Colonic mucosa (tissue), 4 donors: ENCODE measurements around the gene GSK3B. TPM values are rescaled to one million over a fixed set of nuclear protein-coding genes. Genes with fewer than 3 reads are reported as not detected.

Experiments used
- DNase-seq: peaks from one replicate; pipeline ENCODE4 v3.0.0-alpha.2; 2020
- H3K27ac ChIP-seq: fragments of 200-600 bp; one replicate; pipeline ENCODE4 v1.8.0; 2021
- H3K27me3 ChIP-seq: fragments of 200-600 bp; one replicate; pipeline ENCODE4 v1.8.0; 2021
- H3K36me3 ChIP-seq: fragments of 200-600 bp; one replicate; pipeline ENCODE4 v1.8.0; 2021
- H3K4me1 ChIP-seq: fragments of 200-600 bp; one replicate; pipeline ENCODE4 v1.8.0; 2021; ENCODE audit warnings: mild to moderate bottlenecking
- H3K4me3 ChIP-seq: fragments of 200-600 bp; one replicate; pipeline ENCODE4 v1.8.0; 2021
- H3K9ac ChIP-seq, 2 donors: one replicate each; pipeline ENCODE4 v1.7.0; 2013; ENCODE audit warnings: control low read depth in 2 of 2, low read depth in 2 of 2, low read length in 2 of 2
- H3K9me3 ChIP-seq: fragments of 200-600 bp; one replicate; pipeline ENCODE4 v1.8.0; 2021
- CTCF ChIP-seq: fragments of 200-600 bp; IDR thresholded peaks from one replicate; pipeline ENCODE4 v1.8.0; 2022; ENCODE audit warnings: antibody characterized with exemption, mild to moderate bottlenecking
- intact Hi-C: fragments of 100-400 bp; cut with DNase I; formaldehyde crosslinking; loops from one replicate; pipeline ENCODE4 v1.14.1; 2022
- total RNA-seq, 2 donors: library from RNA; stranded (reverse); fragmentation: NEBNext Ultra II Directional in 1 of 2; extraction: Animal tissue kit (Norgen Biotek cat#: 25700) in 1 of 2; gene quantifications; one replicate each; pipeline ENCODE4 v1.2.1, GENCODE V29; 2021
- donor health status: healthy.
- donor health status: DM: no; HTN: no; CAD: no.
- donor health status: DM: no; HTN: no; CAD: no.

GSK3B gene
- total RNA-seq, 2 donors from 2014 or later: 34.4 to 43.6 TPM

DNA sequence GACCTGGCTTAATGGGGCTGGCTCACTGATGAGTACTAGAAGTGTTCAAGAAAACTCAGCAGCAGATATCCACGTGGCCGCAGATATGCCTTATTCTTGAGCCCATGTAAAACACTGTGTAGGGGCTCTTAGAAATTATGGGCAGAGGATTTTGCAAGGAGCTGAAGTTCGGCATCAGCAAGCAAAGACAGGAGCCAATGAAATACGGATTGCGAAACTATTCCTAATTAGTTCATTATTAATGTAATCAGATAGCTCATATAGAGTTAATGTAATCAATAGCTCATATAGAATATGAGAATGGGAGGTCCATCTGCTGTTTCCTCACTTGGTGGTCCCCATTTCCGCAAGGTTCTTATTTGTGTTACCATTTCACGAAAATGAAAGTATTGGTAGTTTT is 9.0 kb upstream of the GSK3B start:
- Histone ChIP-seq H3K4me1 (no peaks in the 10 kb centered on the region), H3K4me3 (no peak overlapping the region), H3K9me3 (no peaks in the 10 kb centered on the region), H3K9ac (no peak overlapping the region), H3K36me3 (no peaks in the 10 kb centered on the region), H3K27ac (no peak overlapping the region), H3K27me3 (no peaks in the 10 kb centered on the region)
- no peak for DNase-seq
- intact Hi-C loops: no loop called here
- no peak for TF ChIP-seq CTCF

DNA sequence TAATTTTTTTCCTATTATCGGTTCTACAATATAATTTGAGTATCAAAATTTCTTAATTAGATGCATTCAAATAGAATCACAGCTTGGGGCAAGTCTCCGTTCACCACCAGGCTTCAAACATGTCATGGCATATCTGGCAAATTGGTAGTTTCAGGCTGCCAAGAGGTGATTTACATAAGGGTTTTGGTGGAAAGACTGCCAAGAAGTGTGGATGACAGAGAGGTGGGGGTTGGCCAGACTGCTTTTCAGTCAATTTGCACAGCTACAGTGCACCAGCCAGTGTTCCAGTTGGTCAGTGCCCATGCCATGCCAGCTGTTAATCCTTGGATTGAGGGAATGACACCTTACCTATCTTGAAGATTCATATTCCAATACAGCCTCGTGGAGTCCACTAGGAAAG is 8.4 kb upstream of the GSK3B start:
- TF ChIP-seq CTCF: no peak
- intact Hi-C loops: no loop called here
- H3K9ac ChIP-seq: no peak overlapping the region
- H3K4me3 ChIP-seq: no peak overlapping the region
- no peaks in the 10 kb centered on the region for H3K4me1 ChIP-seq
- no peak overlapping the region for H3K27ac ChIP-seq
- no peak for DNase-seq
- no peaks in the 10 kb centered on the region for H3K9me3 ChIP-seq
- no peaks in the 10 kb centered on the region for H3K36me3 ChIP-seq
- H3K27me3 ChIP-seq: no peaks in the 10 kb centered on the region

DNA sequence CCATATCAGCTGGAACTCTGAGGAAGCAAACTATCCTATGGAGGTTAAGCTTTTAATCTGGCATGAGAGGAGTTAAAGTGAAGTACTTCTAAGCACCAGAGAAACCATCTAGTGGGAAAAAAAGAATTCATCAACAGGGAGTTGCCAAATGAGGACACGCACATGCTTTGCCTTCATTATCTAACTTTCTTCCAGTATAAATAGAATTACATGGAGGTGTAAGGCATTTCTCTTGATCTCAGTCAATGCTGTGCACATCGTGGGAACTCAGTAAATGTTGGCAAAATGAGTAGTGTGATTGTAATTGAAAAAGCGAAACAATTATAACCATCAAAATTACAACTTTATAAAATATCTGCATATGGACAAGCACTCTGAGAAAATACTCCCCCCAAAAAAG is 8.0 kb upstream of the GSK3B start:
- intact Hi-C loops: no loop called here
- H3K9ac ChIP-seq: no peak overlapping the region
- no peak for TF ChIP-seq CTCF

GRCh38 chr3:120101624-120102023 is 7.4 kb upstream of the GSK3B start:
- H3K9me3 ChIP-seq: no peaks in the 10 kb centered on the region
- no peaks in the 10 kb centered on the region for H3K27me3 ChIP-seq
- H3K4me3 ChIP-seq: no peak overlapping the region
- DNase-seq: no peak
- no peak overlapping the region for H3K9ac ChIP-seq
- H3K36me3 ChIP-seq: no peaks in the 10 kb centered on the region
- peaks cover under 1% of the 10 kb centered on the region for H3K4me1 ChIP-seq
- no peak for TF ChIP-seq CTCF
- H3K27ac ChIP-seq: no peak overlapping the region
- intact Hi-C loops: no loop called here

More for the DNA sequence above, 8.0 kb upstream of the GSK3B start:
- Histone ChIP-seq H3K4me1 (no peaks in the 10 kb centered on the region), H3K9me3 (no peaks in the 10 kb centered on the region), H3K27me3 (no peaks in the 10 kb centered on the region), H3K4me3 (no peak overlapping the region), H3K36me3 (no peaks in the 10 kb centered on the region), H3K27ac (no peak overlapping the region)
- no peak for DNase-seq

DNA sequence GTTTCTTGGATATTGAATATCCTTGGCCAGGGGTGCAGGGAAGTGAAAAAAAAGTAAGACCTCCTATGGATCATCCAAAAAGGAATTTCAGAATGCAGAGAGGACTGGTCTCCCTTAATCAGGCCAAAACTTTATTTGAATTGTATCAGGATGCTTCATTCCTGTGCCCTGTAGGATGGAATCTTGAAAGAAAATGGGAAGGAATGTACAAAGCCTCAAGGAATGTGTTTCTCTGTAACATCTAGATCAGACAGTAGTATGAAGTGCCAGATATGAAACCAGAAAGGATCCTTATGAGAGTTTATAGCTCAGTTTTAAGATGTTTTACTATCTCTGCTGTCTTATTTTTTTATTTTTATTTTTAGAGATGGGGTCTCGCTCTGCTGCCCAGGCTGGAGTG is 6.5 kb upstream of the GSK3B start:
- no peak overlapping the region for H3K4me3 ChIP-seq

More for the DNA sequence above, 6.5 kb upstream of the GSK3B start:
- Histone ChIP-seq H3K27ac (no peak overlapping the region), H3K9me3 (no peaks in the 10 kb centered on the region), H3K9ac (no peak overlapping the region), H3K27me3 (no peaks in the 10 kb centered on the region), H3K36me3 (no peaks in the 10 kb centered on the region), H3K4me1 (peaks cover 7% of the 10 kb centered on the region)
- no peak for DNase-seq
- intact Hi-C loops: no loop called here
- TF ChIP-seq CTCF: no peak
